ENCODE data around the gene FLYWCH2.
A peak's percentile ranks its signal among the peaks of the same experiment; 100 is the strongest.

FLYWCH2 gene

DNA sequence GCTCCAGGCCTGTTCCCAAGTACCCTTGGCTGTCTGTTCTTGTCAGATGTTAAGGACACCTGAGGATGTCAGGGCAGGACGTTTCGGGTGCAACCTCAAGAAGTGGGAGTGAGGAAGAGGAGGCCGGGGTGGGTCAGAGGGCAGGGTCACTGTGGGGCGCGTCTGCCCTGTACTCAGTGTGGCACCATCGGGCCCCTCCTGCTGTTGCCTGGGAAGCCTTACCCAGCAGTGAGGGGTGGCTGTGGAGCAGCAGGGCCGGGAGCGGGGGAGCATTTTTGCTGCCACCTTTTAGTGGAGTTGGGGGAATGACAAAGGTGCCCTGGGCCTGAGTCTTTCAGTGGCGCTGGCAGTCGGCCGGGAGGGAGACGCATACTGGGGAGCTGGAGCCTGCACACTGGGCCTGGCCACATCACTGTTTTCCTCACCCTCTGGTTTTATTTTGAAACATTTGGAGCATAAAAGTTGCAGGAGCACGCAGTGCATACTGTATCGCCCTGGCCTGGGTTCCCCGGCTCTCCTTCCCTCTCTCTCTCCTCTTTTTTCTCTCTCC is 17.6 kb downstream of the FLYWCH2 start:
- H3K4me1 ChIP-seq (ENCODE audit: insufficient read depth, low read length, severe bottlenecking) = peaks cover 5% of the 10 kb centered on the region
- no peak overlapping the region for H3K9ac ChIP-seq (ENCODE audit: low read length)
- H3K9me2 ChIP-seq (ENCODE audit: low read depth, low read length) = no peaks in the 10 kb centered on the region
- H3K4me2 ChIP-seq (ENCODE audit: low read length) = no peak overlapping the region
- H3K27ac ChIP-seq (ENCODE audit: low read depth, low read length, poor library complexity, severe bottlenecking) = no peak overlapping the region
- TF ChIP-seq, protein P1, sequence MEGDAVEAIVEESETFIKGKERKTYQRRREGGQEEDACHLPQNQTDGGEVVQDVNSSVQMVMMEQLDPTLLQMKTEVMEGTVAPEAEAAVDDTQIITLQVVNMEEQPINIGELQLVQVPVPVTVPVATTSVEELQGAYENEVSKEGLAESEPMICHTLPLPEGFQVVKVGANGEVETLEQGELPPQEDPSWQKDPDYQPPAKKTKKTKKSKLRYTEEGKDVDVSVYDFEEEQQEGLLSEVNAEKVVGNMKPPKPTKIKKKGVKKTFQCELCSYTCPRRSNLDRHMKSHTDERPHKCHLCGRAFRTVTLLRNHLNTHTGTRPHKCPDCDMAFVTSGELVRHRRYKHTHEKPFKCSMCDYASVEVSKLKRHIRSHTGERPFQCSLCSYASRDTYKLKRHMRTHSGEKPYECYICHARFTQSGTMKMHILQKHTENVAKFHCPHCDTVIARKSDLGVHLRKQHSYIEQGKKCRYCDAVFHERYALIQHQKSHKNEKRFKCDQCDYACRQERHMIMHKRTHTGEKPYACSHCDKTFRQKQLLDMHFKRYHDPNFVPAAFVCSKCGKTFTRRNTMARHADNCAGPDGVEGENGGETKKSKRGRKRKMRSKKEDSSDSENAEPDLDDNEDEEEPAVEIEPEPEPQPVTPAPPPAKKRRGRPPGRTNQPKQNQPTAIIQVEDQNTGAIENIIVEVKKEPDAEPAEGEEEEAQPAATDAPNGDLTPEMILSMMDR (IDR thresholded peaks at IDR 0.05; ENCODE audit: low read length) = no peak
- TF ChIP-seq EZH2 (IDR thresholded peaks at IDR 0.05; ENCODE audit: borderline replicate concordance, low read length) = no peak
- no peaks in the 10 kb centered on the region for H3K79me2 ChIP-seq (ENCODE audit: insufficient read depth, low read length)
- H3K9me3 ChIP-seq (ENCODE audit: low read length) = no peaks in the 10 kb centered on the region
- H2AFZ ChIP-seq (ENCODE audit: low read length) = no peak overlapping the region
- no peaks in the 10 kb centered on the region for H3F3A ChIP-seq (ENCODE audit: insufficient read depth, low read length)
- no peaks in the 10 kb centered on the region for H3K36me3 ChIP-seq (ENCODE audit: insufficient read depth, low read length)
- no peaks in the 10 kb centered on the region for H3K27me3 ChIP-seq (ENCODE audit: insufficient read depth, low read length)
- no peaks in the 10 kb centered on the region for H4K20me1 ChIP-seq (ENCODE audit: insufficient read depth, low read length)
- H3K4me3 ChIP-seq (ENCODE audit: low read depth, low read length, poor library complexity, severe bottlenecking) = no peak overlapping the region

DNA sequence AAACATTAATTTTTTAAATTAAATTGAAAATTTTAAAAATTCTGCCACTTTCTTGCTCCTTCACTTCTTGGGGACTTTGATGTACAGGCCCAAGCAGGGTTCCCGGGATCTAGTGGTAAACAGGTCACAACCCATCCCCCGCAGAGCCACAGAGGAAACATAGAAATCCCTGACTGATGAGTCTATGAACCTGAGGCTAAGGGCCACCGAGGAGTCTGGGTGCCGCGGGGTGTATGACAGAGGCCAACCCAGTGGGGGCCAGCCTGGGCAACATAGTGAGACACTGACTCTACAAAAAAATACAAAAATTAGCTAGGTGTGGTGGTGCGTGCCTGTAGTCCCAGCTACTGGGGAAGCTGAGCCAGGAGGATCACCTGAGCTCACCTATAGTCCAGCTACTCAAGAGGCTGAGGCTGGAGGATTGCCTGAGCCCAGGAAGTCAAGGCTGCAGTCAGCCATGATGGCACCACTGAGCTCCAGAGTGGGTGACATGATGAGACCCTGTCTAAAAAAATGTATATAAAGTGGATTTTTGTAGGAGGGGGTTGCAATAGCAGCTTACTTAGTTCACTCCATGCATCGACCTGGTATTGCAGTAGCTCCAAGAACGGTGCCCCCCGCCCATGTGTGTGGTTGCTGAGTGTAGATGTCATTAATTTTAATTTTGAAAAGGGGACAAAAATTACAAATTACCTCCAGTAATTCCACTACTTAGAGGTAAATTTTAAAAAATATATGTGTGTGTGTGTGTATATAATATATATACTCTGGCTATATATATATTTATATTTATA is 19.5 kb downstream of the FLYWCH2 start:
- H3K36me3 ChIP-seq (ENCODE audit: insufficient read depth, low read length) = no peaks in the 10 kb centered on the region
- no peak overlapping the region for H3K27ac ChIP-seq (ENCODE audit: low read depth, low read length, poor library complexity, severe bottlenecking)
- no peaks in the 10 kb centered on the region for H3F3A ChIP-seq (ENCODE audit: insufficient read depth, low read length)
- H3K9ac ChIP-seq (ENCODE audit: low read length) = no peak overlapping the region
- no peak overlapping the region for H2AFZ ChIP-seq (ENCODE audit: low read length)
- no peak overlapping the region for H3K4me2 ChIP-seq (ENCODE audit: low read length)
- H3K4me3 ChIP-seq (ENCODE audit: low read depth, low read length, poor library complexity, severe bottlenecking) = no peak overlapping the region
- H3K27me3 ChIP-seq (ENCODE audit: insufficient read depth, low read length) = no peaks in the 10 kb centered on the region
- H3K9me3 ChIP-seq (ENCODE audit: low read length) = no peaks in the 10 kb centered on the region
- H3K9me2 ChIP-seq (ENCODE audit: low read depth, low read length) = no peaks in the 10 kb centered on the region
- H4K20me1 ChIP-seq (ENCODE audit: insufficient read depth, low read length) = no peaks in the 10 kb centered on the region
- TF ChIP-seq EZH2 (IDR thresholded peaks at IDR 0.05; ENCODE audit: borderline replicate concordance, low read length) = no peak
- TF ChIP-seq, protein P1 (IDR thresholded peaks at IDR 0.05; ENCODE audit: low read length) = no peak
- H3K4me1 ChIP-seq (ENCODE audit: insufficient read depth, low read length, severe bottlenecking) = peaks cover 10% of the 10 kb centered on the region
- no peaks in the 10 kb centered on the region for H3K79me2 ChIP-seq (ENCODE audit: insufficient read depth, low read length)

DNA sequence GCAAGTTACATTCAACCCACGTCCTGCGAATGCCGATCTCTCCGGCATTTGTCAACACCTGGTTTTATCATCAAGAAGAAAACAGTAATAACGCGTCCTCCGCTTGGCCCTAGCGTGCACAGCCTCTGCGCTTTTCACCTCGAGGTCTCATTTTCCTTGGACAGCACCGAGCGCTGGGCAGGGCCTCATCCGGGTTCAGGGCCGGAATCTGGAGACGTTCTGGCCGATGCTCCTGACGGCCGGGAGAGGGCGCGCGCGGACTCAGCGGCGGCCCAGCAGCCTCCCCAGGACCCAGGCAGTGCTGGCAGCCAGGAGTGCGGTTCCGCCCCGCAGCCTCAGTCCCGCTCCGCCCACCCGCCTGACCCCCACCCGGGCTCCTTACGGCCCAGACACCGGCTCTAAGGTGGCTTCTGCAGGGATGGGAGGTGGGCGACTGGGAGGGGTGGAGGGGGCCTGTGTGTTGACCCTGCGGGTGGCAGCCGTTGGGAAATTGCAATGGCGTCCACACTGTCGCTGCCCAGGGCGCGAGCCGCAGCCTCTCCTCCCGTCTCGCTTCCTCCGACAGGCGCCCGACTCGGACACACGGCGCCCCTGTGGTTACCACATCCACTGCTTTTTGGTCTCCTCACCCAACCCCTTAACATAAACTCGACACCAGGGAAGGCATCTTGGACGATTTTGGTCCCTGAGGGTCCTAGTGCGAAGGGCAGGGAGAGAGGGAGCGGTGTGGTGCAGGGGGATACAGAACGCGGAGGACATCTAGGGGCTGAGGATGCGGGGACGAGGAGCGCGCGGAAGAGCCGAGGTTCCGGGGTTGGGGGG is 21.3 kb downstream of the FLYWCH2 start:
- Histone ChIP-seq H3K36me3 (ENCODE audit: insufficient read depth, low read length) (no peaks in the 10 kb centered on the region), H3K9me2 (ENCODE audit: low read depth, low read length) (no peaks in the 10 kb centered on the region), H3F3A (ENCODE audit: insufficient read depth, low read length) (no peaks in the 10 kb centered on the region), H2AFZ (ENCODE audit: low read length) (peak overlapping the region; percentile 98), H4K20me1 (ENCODE audit: insufficient read depth, low read length) (no peaks in the 10 kb centered on the region), H3K9me3 (ENCODE audit: low read length) (no peaks in the 10 kb centered on the region), H3K79me2 (ENCODE audit: insufficient read depth, low read length) (no peaks in the 10 kb centered on the region), H3K9ac (ENCODE audit: low read length) (peak overlapping the region; percentile 53), H3K4me3 (ENCODE audit: low read depth, low read length, poor library complexity, severe bottlenecking) (peak overlapping the region; percentile 64), H3K27me3 (ENCODE audit: insufficient read depth, low read length) (no peaks in the 10 kb centered on the region), H3K27ac (ENCODE audit: low read depth, low read length, poor library complexity, severe bottlenecking) (no peak overlapping the region), H3K4me1 (ENCODE audit: insufficient read depth, low read length, severe bottlenecking) (peaks cover 10% of the 10 kb centered on the region), H3K4me2 (ENCODE audit: low read length) (peak overlapping the region; percentile 87)
- TF ChIP-seq, protein P1 (IDR thresholded peaks at IDR 0.05; ENCODE audit: low read length) = peak; percentile 85
- no peak for TF ChIP-seq EZH2 (IDR thresholded peaks at IDR 0.05; ENCODE audit: borderline replicate concordance, low read length)

All from OCI-LY1 (cell line).